ENCODE data around the gene MSI2. TPM values are rescaled to one million over a fixed set of nuclear protein-coding genes. Genes with fewer than 3 reads are reported as not detected.

Gene MSI2
- total and polyA plus RNA-seq, 4 donors, result 9.4 to 64.0 (median 30.4) TPM

DNA sequence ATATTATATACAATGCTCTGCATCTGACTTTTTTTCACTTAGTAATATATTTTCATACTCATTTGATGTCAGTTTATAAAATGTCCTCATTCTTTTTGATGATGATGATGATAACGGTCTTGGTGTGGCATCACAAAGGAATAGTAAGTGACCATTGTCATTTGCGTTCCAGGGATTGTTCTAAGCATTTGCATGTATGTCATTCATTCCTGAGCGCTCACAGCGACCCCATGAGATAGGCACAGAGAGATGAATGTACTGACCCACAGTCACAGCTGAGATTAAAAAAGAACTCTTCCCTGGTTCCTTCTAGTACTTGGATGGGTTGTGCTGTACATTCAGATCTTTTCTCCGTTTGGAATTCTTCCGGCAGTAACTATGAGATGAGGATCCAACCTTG lies 21.2 kb upstream of the MSI2 start:
- H3K27ac ChIP-seq (ENCODE audit: low read depth in 1 of 2, low read length in 1 of 2), result no peak overlapping the region
- no peaks in the 10 kb centered on the region for H3K4me1 ChIP-seq (ENCODE audit: control insufficient read depth in 5 of 5, insufficient read depth in 5 of 5, low read length in 5 of 5)
- no peaks in the 10 kb centered on the region for H3K36me3 ChIP-seq (ENCODE audit: control insufficient read depth in 4 of 4, insufficient read depth in 4 of 4, low read length in 4 of 4)
- ATAC-seq (ENCODE audit: insufficient read depth, low FRiP score), result no peak
- no peak overlapping the region for H3K9ac ChIP-seq (ENCODE audit: insufficient read depth in 1 of 2, low read length in 2 of 2)
- DNase-seq, result no peak
- TF ChIP-seq CTCF (IDR thresholded peaks at IDR 0.05; ENCODE audit: control extremely low read depth, extremely low read depth), result no peak
- H3K4me3 ChIP-seq, result no peak overlapping the region
- H3K27me3 ChIP-seq (ENCODE audit: control insufficient read depth in 3 of 3, insufficient read depth in 3 of 3, low read length in 2 of 3), result no peaks in the 10 kb centered on the region
- 90 to 91% methylated on average over 6 of the region's 6 CpGs for WGBS, 2 donors
- H3K9me3 ChIP-seq (ENCODE audit: control insufficient read depth in 4 of 4, insufficient read depth in 3 of 4, low read length in 3 of 4), result peaks cover 0 to 1% (median 0%) of the 10 kb centered on the region in 4 donors

DNA sequence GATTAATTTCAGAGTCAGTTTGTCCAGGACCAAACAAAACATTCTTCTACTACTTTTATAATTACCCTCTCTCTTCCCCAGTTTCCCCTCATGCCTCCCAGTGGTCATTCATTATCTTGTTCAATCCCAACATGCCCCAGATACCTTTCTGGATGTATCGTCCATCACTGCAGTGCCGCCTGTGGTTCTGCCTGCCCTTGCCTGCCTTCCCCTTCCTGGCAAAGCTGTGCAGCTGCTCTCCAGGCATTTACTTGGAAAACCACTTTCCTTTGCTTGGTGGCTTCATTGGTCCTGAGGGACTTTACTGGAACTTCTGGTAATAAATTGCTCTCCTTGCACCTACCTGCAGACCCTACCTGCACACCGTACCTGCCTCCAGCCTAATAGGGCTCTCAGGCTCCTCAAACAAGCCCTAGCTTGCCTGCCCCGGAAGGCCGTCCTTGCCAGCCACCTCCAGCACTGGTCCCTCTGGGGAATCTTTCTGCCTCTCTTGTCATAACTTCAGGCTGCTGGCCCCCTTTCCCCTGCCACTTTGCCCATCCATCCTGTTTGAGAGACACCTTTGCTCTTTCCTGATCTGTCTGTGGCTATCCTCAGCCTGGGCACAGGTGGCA lies 19.5 kb upstream of the MSI2 start:
- H3K9ac ChIP-seq (ENCODE audit: insufficient read depth in 1 of 2, low read length in 2 of 2), result no peak overlapping the region
- no peak overlapping the region for H3K4me3 ChIP-seq
- peaks cover 0 to 1% (median 0%) of the 10 kb centered on the region in 4 donors for H3K9me3 ChIP-seq (ENCODE audit: control insufficient read depth in 4 of 4, insufficient read depth in 3 of 4, low read length in 3 of 4)
- no peaks in the 10 kb centered on the region for H3K27me3 ChIP-seq (ENCODE audit: control insufficient read depth in 3 of 3, insufficient read depth in 3 of 3, low read length in 2 of 3)
- no peak for TF ChIP-seq CTCF (IDR thresholded peaks at IDR 0.05; ENCODE audit: control extremely low read depth, extremely low read depth)
- no peaks in the 10 kb centered on the region for H3K36me3 ChIP-seq (ENCODE audit: control insufficient read depth in 4 of 4, insufficient read depth in 4 of 4, low read length in 4 of 4)
- DNase-seq (no peak), ATAC-seq (ENCODE audit: insufficient read depth, low FRiP score) (no peak)
- H3K27ac ChIP-seq (ENCODE audit: low read depth in 1 of 2, low read length in 1 of 2), result no peak overlapping the region
- no peaks in the 10 kb centered on the region for H3K4me1 ChIP-seq (ENCODE audit: control insufficient read depth in 5 of 5, insufficient read depth in 5 of 5, low read length in 5 of 5)
- 92 to 93% methylated on average over 5 of the region's 5 CpGs for WGBS, 2 donors

- no peak overlapping the region for H3K4me3 ChIP-seq
- ATAC-seq (ENCODE audit: insufficient read depth, low FRiP score) (no peak), DNase-seq (no peak)
- H3K27me3 ChIP-seq (ENCODE audit: control insufficient read depth in 3 of 3, insufficient read depth in 3 of 3, low read length in 2 of 3), result no peaks in the 10 kb centered on the region
- peaks cover 0 to 1% (median 0%) of the 10 kb centered on the region in 4 donors for H3K9me3 ChIP-seq (ENCODE audit: control insufficient read depth in 4 of 4, insufficient read depth in 3 of 4, low read length in 3 of 4)
- TF ChIP-seq CTCF (IDR thresholded peaks at IDR 0.05; ENCODE audit: control extremely low read depth, extremely low read depth), result no peak
- no peak overlapping the region for H3K9ac ChIP-seq (ENCODE audit: insufficient read depth in 1 of 2, low read length in 2 of 2)
- no peak overlapping the region for H3K27ac ChIP-seq (ENCODE audit: low read depth in 1 of 2, low read length in 1 of 2)
- no peaks in the 10 kb centered on the region for H3K36me3 ChIP-seq (ENCODE audit: control insufficient read depth in 4 of 4, insufficient read depth in 4 of 4, low read length in 4 of 4)
- 94 to 95% methylated on average over 3 of the region's 3 CpGs for WGBS, 2 donors
- H3K4me1 ChIP-seq (ENCODE audit: control insufficient read depth in 5 of 5, insufficient read depth in 5 of 5, low read length in 5 of 5), result peaks cover 0 to 10% (median 0%) of the 10 kb centered on the region in 5 donors
These were observed 15.7 kb upstream of the MSI2 start for GRCh38 chr17:57240648-57241047.

- no peak for ATAC-seq (ENCODE audit: insufficient read depth, low FRiP score)
- no peaks in the 10 kb centered on the region for H3K36me3 ChIP-seq (ENCODE audit: control insufficient read depth in 4 of 4, insufficient read depth in 4 of 4, low read length in 4 of 4)
- H3K9ac ChIP-seq (ENCODE audit: insufficient read depth in 1 of 2, low read length in 2 of 2), result no peak overlapping the region
- no peak for TF ChIP-seq CTCF (IDR thresholded peaks at IDR 0.05; ENCODE audit: control extremely low read depth, extremely low read depth)
- H3K27ac ChIP-seq (ENCODE audit: low read depth in 1 of 2, low read length in 1 of 2), result no peak overlapping the region
- WGBS, 2 donors, result 55 to 56% methylated on average over 7 of the region's 7 CpGs
- H3K9me3 ChIP-seq (ENCODE audit: control insufficient read depth in 4 of 4, insufficient read depth in 3 of 4, low read length in 3 of 4), result no peaks in the 10 kb centered on the region
- peak in 1 of 3 donors; percentile 56 for DNase-seq
- no peaks in the 10 kb centered on the region for H3K27me3 ChIP-seq (ENCODE audit: control insufficient read depth in 3 of 3, insufficient read depth in 3 of 3, low read length in 2 of 3)
- H3K4me3 ChIP-seq, result no peak overlapping the region
- peaks cover 0 to 10% (median 0%) of the 10 kb centered on the region in 5 donors for H3K4me1 ChIP-seq (ENCODE audit: control insufficient read depth in 5 of 5, insufficient read depth in 5 of 5, low read length in 5 of 5)
These were observed 14.2 kb upstream of the MSI2 start for GRCh38 chr17:57242148-57242547.
